ENCODE measurements around the gene AMOT.

Gene AMOT

DNA sequence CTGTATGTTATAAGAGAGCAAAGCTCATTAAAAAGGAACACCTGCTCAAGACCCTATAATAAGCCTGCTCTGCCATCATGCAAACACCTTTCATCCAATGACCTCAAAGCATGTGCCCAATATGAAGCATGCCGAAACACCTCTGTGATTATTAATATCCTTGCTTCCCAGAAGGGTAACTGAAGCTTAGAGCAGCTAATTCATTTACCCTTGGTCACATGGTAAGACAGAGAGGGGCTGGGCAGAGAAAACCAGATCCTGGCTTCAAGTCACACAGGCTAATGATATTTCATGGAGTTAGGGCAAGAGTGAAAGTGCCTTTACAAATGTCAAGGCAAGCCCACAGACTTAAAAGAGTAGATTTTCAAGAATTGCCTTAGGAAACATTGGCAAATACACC, 5.6 kb downstream of the AMOT start:
- no peak for DNase-seq

DNA sequence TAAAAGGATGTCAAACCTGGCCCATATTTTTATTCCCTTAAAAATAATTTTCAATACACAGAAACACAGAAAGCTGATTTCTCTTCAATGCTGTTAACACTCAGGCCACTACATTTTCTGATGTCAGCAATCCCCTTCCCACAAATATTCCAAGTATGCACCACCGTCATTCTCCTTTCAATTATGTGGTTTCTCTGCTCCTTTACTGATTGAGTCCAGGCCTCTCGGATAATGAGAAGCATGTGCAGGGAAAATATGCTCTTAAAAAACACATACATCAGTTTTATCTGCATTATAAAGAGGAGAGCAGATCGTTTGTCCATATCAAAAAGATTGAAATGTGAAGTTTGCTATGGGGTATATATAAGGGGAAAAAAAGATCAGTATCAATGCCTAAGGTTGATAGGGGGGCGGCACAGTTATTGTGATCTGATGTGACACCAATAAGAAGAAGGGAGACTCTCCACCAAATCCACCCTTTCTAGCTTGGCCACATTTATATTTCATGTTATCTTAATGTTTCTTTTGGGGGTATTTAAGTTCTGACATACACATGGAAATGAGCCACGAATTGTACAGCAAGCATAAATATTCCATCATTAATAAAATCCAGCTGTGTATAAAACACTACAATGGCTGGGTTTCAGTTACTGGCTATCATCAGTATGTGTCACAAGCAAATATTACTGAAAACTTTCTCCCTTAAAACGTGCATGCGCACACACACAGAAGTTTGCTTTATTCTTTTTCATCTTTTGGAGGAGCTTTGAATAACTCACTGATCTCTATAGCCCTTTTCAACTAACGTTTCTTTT, 6.4 kb downstream of the AMOT start:
- DNase-seq: peak; percentile 93

DNA sequence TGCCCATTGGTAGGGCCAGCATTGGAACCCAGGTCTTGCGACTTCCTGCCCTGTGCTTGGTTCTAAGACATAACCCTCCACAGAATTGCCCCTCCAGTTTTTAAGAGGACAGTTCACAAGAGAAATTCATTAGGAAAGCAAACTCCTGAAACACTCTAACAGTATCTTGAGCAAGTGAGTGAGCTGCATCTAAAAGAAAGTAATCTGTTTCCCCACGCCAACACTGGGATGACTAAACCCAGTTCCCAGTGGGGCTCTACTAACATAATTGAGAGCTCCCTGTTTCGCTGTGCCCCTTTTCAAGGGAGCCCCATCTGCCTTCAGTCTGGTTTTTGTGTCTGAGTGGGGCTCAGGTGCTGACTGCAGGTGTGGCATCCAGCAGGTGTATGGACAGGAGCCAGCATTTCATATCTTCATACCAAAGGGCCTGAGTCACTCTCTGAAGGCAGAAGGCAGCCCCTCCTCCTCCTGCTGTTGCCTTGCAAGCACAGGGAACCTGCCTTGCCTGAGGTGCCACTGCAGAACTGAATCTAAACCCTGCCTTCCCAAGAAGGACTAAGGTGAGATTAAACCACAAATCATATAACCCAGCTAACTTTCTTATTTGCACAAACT, 8.0 kb downstream of the AMOT start:
- peak; percentile 35 for DNase-seq

DNA sequence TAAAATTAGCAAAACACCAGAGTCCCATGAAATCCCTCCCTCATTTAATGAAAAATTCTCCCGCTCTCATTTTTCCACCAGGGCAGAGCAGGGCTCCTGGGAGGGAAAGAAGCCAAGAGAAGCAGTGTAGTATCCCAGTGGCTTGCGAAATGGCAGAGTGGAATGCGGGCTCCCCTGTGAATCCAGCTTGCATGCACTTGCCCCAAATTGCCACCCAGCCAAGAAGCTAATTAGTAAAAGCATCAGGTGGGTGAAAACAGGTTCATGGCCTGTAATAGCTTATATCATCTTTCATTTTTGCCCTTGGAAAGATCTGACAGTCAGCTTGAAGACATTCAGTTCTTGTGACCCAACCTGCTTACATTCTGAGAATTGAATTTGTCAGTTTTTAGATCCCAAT, 10.1 kb downstream of the AMOT start:
- no peak for DNase-seq

DNA sequence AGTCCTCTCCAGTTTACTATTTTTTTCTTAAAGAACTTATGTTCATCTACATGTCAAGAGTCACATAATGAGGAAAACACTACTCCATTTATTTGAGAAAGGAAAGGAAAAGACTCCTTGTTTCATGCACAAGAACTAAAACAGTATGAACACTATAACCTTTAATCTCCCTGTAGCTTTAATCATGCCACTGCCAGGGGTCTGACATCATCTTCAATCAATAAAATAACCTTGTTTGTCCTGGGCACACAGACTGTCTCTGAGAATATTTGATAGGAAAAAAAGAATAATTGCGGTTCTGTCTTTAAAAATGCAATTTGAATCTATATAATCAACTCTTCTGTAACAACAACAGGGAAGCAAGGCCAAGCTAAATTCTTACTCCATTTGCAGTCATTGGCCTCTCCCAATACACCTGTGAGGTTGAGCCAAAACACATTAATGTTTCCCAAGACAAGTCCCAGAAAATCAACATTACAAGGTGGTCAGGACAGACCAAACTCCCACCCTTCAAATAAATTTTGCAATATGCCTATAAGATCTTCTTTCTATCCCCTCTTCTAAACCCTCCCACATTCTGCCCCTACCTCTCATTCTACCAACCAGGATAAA, 13.2 kb downstream of the AMOT start:
- no peak for DNase-seq

DNA sequence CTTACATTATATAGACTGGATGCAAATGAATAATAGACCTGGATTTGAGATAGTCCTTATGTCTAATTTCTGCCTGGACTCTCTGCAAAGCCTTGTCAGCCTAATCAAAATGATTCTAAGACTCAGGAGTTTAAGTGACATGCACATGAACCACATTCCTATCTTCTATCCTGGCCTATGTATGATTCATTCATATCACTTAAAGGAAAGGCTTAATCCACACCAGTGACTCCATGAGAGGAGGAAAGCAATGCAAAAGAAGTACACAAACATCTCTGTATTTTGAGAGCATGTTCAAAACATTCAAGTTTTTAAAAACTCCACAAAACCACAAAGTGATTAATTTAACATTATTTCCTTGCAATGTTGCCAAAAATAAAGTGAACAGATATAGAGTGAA, 14.6 kb downstream of the AMOT start:
- peak; percentile 39 for DNase-seq

DNA sequence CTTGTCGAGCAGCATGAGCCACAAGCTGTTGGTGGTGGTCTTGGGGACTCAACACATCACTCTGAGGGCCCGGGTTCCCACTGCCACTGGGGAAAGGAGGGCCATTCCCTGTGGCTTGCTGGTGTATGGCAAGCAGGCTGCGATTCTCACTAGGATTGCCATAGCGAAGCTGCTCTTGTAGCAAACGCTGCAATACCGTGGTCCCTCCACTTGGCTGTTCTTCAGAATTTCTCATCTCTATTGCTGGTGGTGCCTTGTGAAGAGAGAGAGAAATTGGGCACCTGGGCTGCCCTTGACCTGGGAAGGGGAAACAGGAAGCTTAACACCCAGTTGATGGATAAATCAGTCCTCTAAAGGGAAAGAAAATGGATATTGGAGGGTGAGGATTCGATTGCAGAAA, 17.7 kb downstream of the AMOT start:
- no peak for DNase-seq

DNA sequence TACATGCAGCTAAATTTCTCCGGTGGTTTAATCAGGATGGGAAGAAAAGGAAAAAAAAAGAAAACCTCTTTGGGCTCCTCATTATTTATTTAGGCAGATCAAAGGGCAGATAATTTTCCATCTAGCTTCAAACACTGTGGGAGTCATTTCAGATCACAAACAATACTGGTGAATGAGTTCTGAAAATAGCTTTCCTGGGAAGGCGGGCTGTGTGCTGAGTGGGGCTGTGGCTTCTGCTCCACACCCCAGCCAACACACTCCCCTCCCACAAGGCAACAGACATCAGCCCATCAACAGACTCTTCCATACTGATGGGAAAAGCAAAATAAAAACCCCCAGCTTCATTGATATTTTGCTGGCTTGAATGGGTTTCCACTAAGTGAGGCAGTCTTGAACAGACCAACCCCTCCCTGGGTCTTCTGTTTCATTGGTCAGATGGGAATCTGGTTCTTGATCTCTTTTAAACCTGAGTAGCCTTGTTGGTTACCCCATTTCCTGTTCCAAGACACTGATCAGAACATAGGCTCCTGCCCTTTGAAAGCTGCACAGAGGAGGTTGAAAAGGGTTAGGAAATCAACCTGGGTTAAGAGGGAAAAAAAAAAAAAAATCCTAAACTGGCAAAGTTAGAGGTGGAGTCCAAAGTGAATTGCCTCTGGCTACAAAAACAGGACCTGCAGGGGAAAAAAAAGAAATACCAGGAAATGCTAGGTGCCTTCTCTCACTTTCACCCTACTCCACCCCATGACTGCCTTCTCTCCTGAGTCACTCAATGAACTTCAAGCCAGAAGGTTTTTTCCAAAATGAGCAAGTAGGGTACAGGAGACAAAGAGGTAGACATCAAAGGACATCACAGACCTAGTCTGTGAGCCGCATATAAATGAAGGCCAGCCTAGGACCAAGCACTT, 20.0 kb downstream of the AMOT start:
- no peak for DNase-seq

DNA sequence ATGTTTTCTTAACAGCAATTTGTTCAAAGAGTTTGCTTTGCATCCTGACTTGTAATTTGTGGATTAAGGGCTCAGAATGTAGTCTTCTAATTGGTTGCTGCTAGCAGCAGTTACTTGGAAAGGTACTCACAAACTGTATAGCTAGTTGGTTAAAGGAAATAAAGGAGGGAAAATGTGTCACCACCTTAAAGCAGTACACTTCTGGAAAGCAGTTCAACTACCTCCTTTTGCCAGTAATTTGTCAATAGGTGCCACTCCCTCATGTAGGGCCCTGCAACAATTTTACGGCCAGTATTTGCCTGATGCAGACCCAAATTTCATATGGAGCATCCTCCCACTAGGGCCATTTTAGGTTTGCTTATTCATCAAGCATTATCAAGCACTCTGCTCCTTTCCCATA, 20.8 kb downstream of the AMOT start:
- no peak for DNase-seq

DNA sequence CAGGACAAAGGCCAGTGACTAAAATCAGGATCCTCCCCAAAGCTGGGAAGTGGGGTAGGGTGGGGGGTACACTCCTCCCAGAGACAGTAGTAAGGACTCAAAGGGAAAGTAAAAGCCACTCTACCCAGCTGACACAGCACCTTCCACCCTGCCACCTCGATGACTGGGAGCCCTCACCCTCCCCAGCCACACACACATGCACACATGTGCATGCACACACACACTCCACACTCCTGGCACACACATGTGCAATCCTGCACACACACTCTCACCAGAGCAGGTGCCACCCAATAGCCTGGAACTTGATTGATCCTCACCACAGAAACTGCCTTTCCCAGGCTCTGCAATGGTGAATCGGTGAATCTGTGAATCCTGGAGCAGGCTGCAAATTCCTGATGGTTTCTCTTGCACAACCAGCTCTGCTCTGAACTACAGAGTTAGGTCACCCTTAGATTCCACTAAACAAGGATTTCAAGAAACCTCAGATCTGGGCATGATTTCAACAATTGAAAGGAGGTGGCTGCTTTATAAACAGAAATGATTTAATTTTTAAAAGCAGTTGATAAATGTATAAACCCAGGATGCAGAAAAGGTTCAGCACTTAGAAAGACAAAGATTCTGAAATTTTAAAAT, 21.5 kb downstream of the AMOT start:
- peak; percentile 88 for DNase-seq

DNA sequence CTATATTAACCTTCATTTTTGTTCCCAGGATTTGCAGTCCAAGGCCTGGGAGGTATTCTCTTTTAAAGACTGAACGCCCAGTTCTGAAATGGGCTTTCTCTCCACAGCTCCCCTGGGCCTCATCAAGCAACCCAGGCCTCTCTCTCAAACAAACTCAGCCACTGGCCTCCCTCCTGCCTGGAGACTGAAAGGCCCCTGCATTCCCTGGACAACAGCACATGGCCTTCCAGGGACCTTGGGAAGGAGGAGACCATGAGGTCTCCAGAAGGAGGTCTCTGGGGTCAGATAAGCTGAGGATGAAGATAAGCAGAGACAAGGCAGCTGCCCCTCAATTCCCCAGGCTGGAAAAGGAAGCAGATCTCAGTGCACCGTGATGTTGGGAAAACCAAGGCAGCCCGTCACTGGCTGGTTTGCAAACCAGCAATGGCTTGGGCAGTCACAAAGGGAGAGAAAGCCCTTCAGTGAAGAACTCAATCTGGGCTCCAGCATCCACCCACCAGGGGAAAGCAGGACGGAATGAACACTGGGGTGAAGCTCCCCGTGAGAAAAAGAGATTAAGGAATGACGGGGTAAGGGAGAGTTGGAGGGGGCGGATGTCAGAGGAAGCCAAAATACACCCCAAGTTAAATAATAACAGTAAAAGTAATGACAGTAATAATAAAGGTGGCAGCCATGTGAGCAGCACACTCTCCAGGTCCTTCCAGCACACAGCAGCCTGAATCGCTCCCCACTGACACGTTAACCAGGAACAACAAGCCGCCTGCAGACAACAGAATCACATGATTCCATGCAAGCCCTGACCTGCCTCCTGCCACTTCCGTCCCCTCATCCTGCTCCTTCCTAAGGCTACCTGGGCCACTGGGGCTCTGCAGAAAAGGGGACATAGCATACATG, 22.3 kb downstream of the AMOT start:
- DNase-seq: no peak

DNA sequence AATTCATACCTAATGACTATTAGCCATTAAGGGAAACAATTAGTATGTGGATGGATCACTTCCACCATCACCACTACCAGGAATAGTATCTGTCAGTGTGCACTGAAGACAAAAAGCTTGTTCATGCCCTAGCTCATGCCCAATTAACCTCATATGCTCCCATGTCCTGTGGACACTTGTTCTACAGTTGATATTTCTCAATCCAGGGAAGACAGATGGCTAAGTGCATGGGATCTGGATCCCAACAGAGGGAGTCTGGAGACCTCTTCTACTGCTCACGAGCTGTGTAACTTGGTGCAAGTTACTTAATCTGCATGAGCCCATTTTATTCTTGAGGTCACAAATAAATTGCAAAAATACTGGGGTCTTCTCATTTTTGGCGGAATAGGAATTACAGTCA, 23.7 kb downstream of the AMOT start:
- DNase-seq: no peak

DNA sequence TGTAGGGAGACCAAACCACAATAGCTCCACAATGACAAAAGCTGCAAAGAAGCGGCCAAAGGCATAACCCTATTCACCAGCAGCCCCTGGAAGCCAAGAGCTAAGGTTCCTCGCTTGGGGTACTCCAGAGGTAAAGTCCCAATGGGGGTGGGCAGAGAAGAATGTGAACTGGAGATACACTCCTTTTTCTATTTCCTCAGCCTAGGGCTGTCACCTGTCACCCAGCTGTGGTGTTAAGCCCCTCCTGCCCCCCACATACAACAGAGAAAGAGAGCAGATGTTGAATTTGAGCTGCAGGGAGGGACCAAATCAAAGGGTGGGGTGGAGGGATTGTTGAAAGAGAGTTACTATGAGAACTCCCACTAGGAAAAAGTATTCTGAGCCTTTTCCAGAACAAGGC, 26.1 kb downstream of the AMOT start:
- DNase-seq: no peak

DNA sequence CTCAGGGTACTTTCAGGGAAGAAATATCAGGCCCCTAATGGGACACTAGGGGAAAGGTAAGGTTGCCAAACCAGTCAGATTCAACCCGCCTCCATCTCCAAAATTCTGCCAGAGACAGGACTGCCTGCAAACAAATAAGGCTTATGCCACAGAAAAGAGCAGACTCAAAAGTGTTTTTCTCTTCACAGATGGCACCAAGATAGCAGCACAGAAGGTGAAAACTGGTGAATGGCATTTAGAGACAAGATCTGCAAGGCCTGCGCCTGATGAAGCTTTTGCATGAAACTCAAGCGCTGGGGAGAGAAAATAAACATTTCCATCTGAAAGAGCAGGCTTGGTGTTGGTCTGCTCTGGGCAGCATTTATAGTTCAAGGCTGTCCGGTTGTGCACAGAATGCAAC, 27.9 kb downstream of the AMOT start:
- DNase-seq: no peak

DNA sequence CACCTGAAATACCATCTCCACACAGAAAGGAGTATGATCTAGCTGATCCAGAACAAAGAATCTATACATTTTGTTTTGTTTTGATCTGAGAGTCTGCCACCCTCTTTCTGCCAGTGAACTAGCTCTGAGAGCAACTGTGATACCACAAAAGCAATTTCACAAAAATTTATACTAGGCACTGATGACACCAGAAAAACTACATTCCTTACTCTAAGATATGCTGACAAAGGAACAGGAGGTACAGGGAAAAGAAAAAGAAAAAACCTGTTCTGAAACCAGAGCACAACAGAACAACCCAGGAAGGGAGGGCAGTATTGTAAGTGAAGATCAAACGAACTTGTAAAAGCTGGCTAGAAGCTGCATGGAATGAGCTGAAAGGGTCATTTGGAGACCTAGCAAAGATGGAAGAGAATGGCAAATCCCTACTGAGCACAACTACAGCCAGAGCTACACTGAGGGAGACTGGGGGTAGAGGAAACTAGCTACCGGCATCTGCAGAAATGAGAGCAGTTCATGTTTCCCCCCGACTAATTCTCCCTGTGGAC, 31.9 kb downstream of the AMOT start:
- no peak for DNase-seq

DNA sequence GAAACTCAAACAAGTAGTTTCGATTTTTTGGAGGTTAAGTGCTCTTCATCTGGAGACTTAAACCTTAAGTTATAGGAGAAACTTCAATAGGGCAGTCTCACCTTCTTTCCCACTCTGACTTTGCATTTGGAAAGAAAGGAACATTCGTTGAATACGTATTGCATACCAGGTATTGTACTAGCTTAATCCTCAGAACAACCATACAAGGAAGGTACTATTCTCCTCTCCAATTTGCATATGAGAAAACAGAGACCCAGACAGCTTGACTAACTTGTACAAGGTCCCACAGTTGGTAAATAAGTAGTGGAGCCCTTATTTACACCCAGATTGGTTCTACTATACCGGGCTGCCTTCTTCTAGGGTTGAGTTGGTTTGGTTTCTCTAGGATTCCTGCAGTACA, 32.6 kb downstream of the AMOT start:
- no peak for DNase-seq

DNA sequence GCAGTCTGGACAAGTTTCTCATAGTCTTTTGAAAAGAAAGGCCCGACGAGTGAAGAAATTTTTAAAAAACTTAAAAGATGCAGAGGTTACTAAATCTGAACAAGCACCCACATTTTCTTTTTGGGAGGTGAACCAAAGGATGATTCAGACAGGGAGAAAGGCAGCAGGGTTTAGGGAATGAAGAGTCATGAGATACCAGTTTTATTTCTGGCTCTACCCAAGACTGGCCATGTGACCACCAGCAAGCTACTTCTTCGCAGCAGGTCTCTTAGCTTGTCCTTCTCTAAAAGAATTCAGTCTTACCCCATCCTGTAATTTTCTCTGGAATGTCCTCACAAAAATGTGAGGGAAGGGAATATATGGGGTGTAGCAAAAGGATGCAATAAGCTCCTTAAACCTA, 37.6 kb downstream of the AMOT start:
- DNase-seq: no peak

DNA sequence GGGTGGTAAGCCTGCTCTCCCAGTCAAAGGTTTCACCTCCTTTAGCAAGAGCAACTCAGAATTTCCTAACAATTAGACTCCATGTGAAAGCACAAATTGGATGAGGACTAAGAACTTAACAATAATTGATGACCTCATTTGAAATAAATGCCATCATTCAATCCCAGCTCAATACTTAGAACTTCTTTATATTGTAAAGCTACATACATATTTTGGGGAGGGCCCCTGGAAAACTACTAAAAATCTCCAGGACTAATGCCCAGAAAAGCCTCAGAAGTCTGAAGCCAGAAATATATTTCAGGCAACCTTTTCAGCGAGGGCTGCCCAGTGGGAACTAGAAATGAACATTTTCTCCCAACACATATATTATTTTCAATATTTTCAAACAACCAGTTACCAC, 38.1 kb downstream of the AMOT start:
- no peak for DNase-seq

DNA sequence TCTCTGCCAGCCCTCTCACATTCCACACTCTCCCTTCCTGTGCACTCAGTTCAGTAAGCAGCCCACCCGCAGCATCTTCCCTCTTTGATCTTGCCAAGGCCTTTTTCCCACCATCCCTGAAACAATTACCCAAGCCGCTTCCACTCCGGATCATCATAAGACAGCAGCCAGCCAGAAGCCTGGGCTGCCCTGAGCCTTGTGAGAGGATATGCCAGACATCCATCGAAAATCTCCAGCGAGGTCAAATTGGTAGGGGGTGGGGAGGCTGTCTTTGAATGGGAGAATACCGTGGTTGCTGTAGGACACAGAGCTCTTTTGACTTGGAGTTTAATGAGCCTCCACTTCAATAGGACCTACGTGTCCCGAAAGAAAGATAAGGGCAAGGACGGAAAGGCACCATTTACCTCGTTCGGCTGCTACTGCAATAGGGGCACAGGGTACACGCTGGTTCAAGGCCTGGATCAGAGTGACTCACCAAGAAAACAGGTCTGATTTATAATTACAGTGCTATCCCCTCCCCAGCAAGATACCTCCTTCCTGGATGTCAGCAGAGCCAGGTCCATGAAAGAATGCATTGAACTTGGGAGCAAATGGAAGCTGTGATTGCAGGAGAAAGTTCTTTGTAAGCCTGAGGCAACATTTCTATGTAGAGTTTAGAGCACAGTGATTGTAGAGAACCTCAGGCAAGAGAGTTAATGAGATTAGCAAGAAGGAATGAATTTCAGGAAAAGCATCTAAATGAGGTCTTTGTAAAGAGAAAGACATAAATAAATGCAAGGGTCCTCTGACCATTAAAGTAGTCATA, 39.5 kb downstream of the AMOT start:
- DNase-seq: no peak

DNA sequence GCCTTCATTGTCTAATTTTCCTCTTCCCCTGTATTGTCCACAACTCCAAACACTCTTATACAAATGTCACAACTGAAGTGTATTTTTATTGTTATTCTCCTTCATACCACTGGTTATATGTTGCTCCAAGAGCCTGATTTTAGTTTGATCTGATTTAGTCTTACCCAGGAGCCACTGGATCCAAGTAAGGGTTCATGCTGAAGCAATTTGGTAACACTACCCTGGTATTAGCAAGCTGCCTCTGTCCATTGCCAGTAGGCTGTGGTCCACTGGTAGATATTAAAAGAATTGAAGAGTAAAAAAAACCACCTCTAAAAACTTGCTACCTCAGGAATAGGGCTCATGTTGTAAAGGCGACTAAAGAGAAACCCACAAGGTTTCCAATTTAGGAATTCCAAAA, 41.2 kb downstream of the AMOT start:
- DNase-seq: no peak

DNA sequence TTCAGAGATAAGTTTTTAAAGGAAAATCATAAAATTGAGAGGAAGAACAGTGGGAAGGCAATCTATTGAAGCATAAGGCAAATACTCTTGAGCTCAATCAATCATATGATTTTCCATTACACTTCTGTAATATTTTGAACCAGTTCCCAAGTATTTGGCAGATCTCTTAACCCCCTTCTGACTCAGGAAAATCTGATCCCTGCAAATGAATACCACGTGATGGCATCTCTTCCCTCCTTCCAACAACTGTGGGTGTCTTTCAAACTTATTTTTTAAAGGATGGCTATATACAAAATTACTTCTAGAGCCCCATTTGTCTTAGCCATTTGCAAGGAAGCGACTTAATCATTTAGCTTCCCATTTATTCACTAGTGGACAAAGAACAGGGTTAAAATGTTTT, 41.9 kb downstream of the AMOT start:
- peak; percentile 25 for DNase-seq

Measured in fibroblast of upper back skin (primary cell).